ENCODE measurements around the gene RASGEF1C.

DNA sequence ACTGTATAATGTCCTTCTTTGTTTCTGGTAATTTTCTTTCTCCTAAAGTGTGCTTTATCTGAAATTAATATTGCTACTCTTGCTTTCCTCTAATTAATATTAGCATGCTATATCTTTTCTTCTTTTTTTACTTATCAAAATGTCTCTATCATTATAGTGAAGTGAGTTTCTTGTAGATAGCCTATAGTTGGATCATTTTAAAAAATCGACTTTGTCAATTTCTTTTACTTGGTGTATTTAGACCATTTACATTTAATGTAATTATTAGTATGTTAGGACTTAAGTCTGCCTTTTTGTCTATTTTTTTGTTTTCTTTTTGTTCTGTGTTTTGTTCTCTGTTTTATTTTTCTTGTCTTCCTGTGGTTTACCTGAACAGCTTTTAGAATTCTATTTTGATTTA lies 102.0 kb downstream of the RASGEF1C start:
- TF ChIP-seq EZH2phosphoT487 (IDR thresholded peaks at IDR 0.05; ENCODE audit: borderline replicate concordance, low read depth, low read length) = no peak
- TF ChIP-seq, protein P1, sequence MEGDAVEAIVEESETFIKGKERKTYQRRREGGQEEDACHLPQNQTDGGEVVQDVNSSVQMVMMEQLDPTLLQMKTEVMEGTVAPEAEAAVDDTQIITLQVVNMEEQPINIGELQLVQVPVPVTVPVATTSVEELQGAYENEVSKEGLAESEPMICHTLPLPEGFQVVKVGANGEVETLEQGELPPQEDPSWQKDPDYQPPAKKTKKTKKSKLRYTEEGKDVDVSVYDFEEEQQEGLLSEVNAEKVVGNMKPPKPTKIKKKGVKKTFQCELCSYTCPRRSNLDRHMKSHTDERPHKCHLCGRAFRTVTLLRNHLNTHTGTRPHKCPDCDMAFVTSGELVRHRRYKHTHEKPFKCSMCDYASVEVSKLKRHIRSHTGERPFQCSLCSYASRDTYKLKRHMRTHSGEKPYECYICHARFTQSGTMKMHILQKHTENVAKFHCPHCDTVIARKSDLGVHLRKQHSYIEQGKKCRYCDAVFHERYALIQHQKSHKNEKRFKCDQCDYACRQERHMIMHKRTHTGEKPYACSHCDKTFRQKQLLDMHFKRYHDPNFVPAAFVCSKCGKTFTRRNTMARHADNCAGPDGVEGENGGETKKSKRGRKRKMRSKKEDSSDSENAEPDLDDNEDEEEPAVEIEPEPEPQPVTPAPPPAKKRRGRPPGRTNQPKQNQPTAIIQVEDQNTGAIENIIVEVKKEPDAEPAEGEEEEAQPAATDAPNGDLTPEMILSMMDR (conservative IDR thresholded peaks at IDR 0.05; ENCODE audit: low read length) = no peak
